GM12892 (cell line): ENCODE data around the gene RBKS.

ENCODE experiments used
- POLR2A ChIP-seq: IDR thresholded peaks from 2 replicates; pipeline ENCODE4 v1.6.1; 2011; ENCODE audit warnings: low read depth, low read length, control low read depth
- POLR2AphosphoS5 ChIP-seq: IDR thresholded peaks from 2 replicates; pipeline ENCODE4 v1.6.1; 2011; ENCODE audit warnings: low read depth, low read length, control low read depth

GRCh38 chr2:27885234-27885633, 5.0 kb downstream of the RBKS start:
- TF ChIP-seq POLR2A (no peak), POLR2AphosphoS5 (no peak)
